ENCODE results near the gene P2RX1.

- TF ChIP-seq, protein P1, sequence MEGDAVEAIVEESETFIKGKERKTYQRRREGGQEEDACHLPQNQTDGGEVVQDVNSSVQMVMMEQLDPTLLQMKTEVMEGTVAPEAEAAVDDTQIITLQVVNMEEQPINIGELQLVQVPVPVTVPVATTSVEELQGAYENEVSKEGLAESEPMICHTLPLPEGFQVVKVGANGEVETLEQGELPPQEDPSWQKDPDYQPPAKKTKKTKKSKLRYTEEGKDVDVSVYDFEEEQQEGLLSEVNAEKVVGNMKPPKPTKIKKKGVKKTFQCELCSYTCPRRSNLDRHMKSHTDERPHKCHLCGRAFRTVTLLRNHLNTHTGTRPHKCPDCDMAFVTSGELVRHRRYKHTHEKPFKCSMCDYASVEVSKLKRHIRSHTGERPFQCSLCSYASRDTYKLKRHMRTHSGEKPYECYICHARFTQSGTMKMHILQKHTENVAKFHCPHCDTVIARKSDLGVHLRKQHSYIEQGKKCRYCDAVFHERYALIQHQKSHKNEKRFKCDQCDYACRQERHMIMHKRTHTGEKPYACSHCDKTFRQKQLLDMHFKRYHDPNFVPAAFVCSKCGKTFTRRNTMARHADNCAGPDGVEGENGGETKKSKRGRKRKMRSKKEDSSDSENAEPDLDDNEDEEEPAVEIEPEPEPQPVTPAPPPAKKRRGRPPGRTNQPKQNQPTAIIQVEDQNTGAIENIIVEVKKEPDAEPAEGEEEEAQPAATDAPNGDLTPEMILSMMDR (IDR thresholded peaks at IDR 0.05; ENCODE audit: low read depth, low read length, poor library complexity, severe bottlenecking), result no peak
- TF ChIP-seq EZH2phosphoT487 (IDR thresholded peaks at IDR 0.05; ENCODE audit: borderline replicate concordance, low read length), result no peak
These were observed 64.7 kb downstream of the P2RX1 start for GRCh38 chr17:3851461-3852100.

All from DOHH2 (cell line).